ENCODE results near the gene C1orf52.

DNA sequence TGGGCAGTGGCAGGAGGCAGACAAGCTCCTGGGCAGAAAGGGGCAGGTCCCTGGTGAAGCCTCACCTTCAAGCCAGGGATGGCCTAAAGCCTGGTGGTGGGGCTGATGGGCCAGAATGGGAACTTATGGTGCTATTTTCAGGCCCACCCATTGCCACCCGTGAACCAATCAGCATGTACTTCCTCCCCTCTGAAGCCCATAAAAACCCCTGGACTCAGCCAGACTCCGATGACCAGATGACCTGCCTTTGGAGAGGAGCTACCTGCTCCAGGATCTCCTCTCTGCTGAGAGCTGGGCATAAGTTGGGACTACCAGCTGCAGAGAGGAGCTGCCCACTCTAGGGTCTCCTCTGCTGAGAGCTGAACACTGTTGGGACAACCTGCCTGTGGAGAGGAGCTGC lies 24.7 kb upstream of the C1orf52 start:
- TF ChIP-seq, protein P1, sequence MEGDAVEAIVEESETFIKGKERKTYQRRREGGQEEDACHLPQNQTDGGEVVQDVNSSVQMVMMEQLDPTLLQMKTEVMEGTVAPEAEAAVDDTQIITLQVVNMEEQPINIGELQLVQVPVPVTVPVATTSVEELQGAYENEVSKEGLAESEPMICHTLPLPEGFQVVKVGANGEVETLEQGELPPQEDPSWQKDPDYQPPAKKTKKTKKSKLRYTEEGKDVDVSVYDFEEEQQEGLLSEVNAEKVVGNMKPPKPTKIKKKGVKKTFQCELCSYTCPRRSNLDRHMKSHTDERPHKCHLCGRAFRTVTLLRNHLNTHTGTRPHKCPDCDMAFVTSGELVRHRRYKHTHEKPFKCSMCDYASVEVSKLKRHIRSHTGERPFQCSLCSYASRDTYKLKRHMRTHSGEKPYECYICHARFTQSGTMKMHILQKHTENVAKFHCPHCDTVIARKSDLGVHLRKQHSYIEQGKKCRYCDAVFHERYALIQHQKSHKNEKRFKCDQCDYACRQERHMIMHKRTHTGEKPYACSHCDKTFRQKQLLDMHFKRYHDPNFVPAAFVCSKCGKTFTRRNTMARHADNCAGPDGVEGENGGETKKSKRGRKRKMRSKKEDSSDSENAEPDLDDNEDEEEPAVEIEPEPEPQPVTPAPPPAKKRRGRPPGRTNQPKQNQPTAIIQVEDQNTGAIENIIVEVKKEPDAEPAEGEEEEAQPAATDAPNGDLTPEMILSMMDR (conservative IDR thresholded peaks at IDR 0.05; ENCODE audit: low read length), result no peak
- TF ChIP-seq EZH2phosphoT487 (IDR thresholded peaks at IDR 0.05; ENCODE audit: borderline replicate concordance, low read depth, low read length), result no peak
